ENCODE measurements around the gene GLRX.

GRCh38 chr5:95843733-95844223 is 21.3 kb upstream of the GLRX start:
- TF ChIP-seq CTCF (IDR thresholded peaks at IDR 0.05) = no peak
- TF ChIP-seq POLR2A (IDR thresholded peaks at IDR 0.05) = no peak
